Adipocyte (in vitro differentiated cells): Measurements from ENCODE around the gene PIP5K1B.

Experiments used
- DNase-seq: peaks from one replicate; pipeline ENCODE4 v3.0.0-alpha.2; 2015; ENCODE audit warnings: low read depth
- H3K27me3 ChIP-seq: replicated peaks from 2 replicates; pipeline ENCODE4 v1.7.0; 2013; ENCODE audit warnings: mild to moderate bottlenecking, low read length, moderate library complexity; ENCODE audit not compliant: control insufficient read depth, insufficient read depth
- H3K36me3 ChIP-seq: 2 replicates; pipeline ENCODE4 v1.7.0; 2013; ENCODE audit warnings: low read length, mild to moderate bottlenecking, moderate library complexity; ENCODE audit not compliant: control insufficient read depth, insufficient read depth, severe bottlenecking
- H3K4me1 ChIP-seq: 2 replicates; pipeline ENCODE4 v1.7.0; 2013; ENCODE audit warnings: mild to moderate bottlenecking, low read length, moderate library complexity; ENCODE audit not compliant: control insufficient read depth, insufficient read depth
- H3K4me3 ChIP-seq: 2 replicates; pipeline ENCODE4 v1.7.0; 2013; ENCODE audit warnings: mild to moderate bottlenecking, low read length, moderate library complexity
- H3K9ac ChIP-seq: 2 replicates; pipeline ENCODE4 v1.7.0; 2013; ENCODE audit warnings: mild to moderate bottlenecking, low read length, moderate library complexity
- H3K9me3 ChIP-seq: 2 replicates; pipeline ENCODE4 v1.7.0; 2013; ENCODE audit warnings: mild to moderate bottlenecking, low read length, moderate library complexity; ENCODE audit not compliant: control insufficient read depth

The PIP5K1B gene

DNA sequence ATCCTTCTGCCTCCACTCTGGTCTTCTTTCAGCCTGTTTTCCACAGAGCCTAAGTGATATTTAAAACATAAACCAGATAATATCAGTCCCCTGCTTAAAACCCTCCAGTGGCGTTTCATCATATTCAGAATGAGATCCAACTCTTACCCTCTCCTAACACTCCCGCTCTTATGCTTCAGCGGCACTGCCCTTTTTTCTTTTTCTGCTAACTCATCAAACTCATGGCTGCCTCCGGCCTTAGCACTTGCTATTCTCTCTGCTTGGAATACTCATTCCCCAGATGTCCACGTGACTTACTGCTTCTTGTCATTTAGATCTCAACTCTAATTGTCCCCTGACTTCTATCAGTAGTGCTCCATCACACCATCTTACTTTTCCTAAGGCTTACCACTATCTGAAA, 73.6 kb downstream of the PIP5K1B start:
- Histone ChIP-seq H3K9ac (no peak overlapping the region), H3K9me3 (no peaks in the 10 kb centered on the region), H3K27me3 (no peaks in the 10 kb centered on the region), H3K4me1 (peaks cover 35% of the 10 kb centered on the region), H3K4me3 (no peak overlapping the region), H3K36me3 (no peaks in the 10 kb centered on the region)
- DNase-seq, result no peak

DNA sequence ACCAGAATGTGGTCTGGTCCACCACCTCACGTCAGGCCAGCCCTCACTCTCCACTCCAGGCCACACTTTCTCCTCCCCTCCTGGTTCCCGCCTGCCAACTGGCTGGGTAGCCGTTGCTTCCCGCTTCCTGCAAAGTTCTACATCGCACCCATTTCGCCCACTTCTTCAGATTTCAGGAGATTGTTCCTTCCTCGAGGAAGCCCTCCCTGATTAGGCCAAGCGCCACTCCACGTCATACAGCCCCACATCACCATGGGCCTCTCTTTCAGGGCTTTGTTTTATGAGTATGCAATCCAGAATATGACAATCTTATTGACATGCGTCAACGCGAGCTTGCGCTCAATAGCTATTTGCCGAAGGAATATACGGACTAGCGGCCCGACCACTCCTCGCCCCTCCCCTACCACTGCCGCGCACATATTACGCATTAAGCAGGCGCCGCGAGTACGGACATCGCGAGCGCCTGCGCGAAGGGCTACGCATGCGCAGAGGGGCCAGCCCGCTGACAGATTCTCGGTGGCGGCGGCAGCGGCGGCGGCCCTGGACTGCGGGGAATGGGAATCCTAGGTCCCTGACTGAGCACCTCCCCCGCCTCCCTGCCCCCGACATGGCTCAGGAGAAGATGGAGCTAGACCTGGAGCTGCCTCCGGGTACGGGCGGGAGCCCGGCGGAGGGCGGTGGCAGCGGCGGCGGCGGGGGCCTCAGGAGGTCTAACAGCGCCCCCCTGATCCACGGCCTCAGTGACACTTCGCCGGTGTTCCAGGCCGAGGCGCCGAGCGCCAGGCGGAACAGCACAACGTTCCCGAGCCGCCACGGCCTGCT, 74.7 kb downstream of the PIP5K1B start:
- Histone ChIP-seq H3K9me3 (no peaks in the 10 kb centered on the region), H3K27me3 (no peaks in the 10 kb centered on the region), H3K9ac (peak overlapping the region; percentile 99), H3K36me3 (no peaks in the 10 kb centered on the region), H3K4me1 (peaks cover 38% of the 10 kb centered on the region), H3K4me3 (peak overlapping the region; percentile 95)
- DNase-seq, result peak; percentile 98

DNA sequence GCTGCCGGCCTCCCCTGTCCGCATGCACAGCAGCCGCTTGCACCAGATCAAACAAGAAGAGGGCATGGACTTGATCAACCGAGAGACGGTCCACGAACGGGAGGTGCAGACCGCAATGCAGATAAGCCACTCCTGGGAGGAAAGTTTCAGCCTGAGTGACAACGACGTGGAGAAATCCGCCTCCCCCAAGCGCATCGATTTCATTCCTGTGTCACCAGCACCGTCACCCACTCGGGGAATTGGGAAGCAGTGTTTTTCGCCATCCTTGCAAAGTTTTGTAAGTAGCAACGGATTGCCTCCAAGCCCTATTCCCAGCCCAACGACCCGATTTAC, 75.3 kb downstream of the PIP5K1B start:
- Histone ChIP-seq H3K9me3 (no peaks in the 10 kb centered on the region), H3K27me3 (no peaks in the 10 kb centered on the region), H3K36me3 (no peaks in the 10 kb centered on the region), H3K9ac (peak overlapping the region; percentile 99), H3K4me1 (peaks cover 38% of the 10 kb centered on the region), H3K4me3 (peak overlapping the region; percentile 95)
- DNase-seq, result no peak

DNA sequence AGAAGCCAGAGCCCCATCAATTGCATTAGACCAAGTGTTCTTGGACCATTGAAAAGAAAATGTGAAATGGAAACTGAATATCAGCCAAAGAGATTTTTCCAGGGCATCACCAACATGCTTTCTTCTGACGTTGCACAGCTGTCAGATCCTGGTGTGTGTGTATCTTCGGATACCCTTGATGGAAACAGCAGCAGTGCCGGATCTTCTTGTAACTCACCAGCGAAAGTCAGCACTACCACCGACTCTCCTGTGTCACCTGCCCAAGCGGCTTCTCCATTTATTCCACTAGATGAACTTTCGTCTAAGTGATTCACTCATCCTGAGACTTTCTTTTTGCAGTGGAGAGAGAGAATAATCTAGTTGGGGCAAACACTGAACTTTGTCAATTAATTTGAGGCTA, 75.7 kb downstream of the PIP5K1B start:
- H3K4me3 ChIP-seq, result peak overlapping the region; percentile 95

DNA sequence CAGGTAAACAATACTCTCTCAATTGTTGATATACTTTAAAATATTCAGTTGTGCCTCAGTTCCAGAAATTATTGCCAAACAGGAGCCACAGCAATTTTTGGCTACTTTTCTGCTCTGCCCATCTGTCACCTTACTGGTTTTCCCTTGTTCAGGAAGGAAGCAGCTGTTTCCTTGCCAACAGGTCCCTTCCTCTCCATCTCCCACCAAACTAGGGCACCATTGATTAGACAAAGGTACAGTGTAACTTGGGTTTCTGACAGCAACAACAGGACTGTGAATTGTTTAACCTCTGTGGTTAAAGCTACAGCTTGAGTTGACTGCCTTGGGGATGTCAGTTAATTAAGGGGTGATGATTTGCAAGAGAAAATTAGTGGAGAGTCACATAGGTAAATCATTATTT, 76.9 kb downstream of the PIP5K1B start:
- H3K4me1 ChIP-seq, result peaks cover 38% of the 10 kb centered on the region
- H3K27me3 ChIP-seq, result no peaks in the 10 kb centered on the region
- H3K4me3 ChIP-seq, result no peak overlapping the region
- no peaks in the 10 kb centered on the region for H3K36me3 ChIP-seq
- peak overlapping the region; percentile 34 for H3K9ac ChIP-seq
- no peak for DNase-seq
- no peaks in the 10 kb centered on the region for H3K9me3 ChIP-seq

More for the DNA sequence above, 75.7 kb downstream of the PIP5K1B start:
- Histone ChIP-seq H3K9ac (peak overlapping the region; percentile 99), H3K36me3 (no peaks in the 10 kb centered on the region), H3K9me3 (no peaks in the 10 kb centered on the region), H3K4me1 (peaks cover 38% of the 10 kb centered on the region), H3K27me3 (no peaks in the 10 kb centered on the region)
- DNase-seq, result no peak

DNA sequence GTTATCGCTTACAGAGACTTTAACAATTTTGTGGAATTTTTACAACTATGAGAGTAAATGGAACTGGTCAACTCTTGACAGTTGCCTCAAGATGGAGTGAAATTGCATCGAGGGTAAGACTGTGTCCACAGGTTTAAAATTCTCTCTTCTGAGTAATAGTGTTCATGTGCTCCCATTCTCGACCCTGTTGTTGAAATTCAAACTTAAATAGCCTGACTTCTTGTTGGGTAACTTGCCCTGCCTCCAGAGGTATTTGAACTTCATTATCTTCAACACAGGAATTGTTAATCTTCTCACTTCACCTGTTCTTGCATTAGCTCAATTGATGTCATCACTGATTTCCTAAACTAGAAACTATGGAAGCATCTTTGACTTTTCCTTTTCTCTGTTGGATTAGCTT, 77.5 kb downstream of the PIP5K1B start:
- Histone ChIP-seq H3K9me3 (no peaks in the 10 kb centered on the region), H3K4me1 (peaks cover 38% of the 10 kb centered on the region), H3K36me3 (no peaks in the 10 kb centered on the region), H3K9ac (no peak overlapping the region), H3K4me3 (no peak overlapping the region), H3K27me3 (no peaks in the 10 kb centered on the region)
- DNase-seq, result no peak

DNA sequence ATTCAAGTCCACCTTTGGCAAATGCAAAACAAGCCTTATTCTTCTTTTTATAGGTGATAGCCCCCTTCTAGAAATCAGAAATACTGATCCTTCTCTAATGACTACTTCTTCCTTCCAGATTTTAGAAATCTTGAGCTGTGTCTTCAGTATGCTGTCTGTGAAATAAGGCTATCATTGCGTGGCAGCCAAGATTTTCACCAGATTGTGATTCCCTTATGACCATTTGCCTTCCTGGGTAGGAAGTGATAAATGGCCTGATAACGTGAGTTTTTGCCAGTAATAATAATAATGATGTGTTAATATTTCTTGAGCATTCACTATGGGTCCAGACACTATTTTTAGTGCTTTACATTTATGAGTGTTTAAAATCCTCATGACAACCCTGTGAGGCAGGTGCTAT, 80.9 kb downstream of the PIP5K1B start:
- no peak overlapping the region for H3K4me3 ChIP-seq
- no peak overlapping the region for H3K9ac ChIP-seq
- no peaks in the 10 kb centered on the region for H3K9me3 ChIP-seq
- H3K36me3 ChIP-seq, result no peaks in the 10 kb centered on the region
- DNase-seq, result no peak
- H3K4me1 ChIP-seq, result peaks cover 29% of the 10 kb centered on the region
- no peaks in the 10 kb centered on the region for H3K27me3 ChIP-seq

DNA sequence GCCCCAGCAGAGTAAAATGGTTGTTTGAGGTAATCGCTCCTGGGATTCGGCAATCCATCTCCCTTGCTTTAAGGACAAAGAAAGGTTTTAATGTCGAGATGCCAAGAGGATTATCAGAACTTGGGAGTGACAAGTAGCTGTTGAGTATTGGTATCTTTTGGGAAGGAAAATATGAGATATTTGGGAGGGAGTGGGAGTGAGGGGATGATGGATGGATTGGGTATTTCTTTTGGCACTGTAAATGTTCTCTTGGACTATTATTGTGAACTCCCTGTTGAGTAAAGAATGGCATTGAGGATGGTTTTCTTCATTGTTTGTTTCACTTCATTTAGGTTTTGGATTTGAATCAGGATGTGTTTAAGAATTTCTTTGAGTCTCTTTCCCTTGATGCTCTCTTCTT, 86.1 kb downstream of the PIP5K1B start:
- H3K4me3 ChIP-seq, result no peak overlapping the region
- H3K9me3 ChIP-seq, result no peaks in the 10 kb centered on the region
- H3K9ac ChIP-seq, result no peak overlapping the region
- H3K4me1 ChIP-seq, result peaks cover 10% of the 10 kb centered on the region
- H3K36me3 ChIP-seq, result no peaks in the 10 kb centered on the region
- no peaks in the 10 kb centered on the region for H3K27me3 ChIP-seq
- no peak for DNase-seq

DNA sequence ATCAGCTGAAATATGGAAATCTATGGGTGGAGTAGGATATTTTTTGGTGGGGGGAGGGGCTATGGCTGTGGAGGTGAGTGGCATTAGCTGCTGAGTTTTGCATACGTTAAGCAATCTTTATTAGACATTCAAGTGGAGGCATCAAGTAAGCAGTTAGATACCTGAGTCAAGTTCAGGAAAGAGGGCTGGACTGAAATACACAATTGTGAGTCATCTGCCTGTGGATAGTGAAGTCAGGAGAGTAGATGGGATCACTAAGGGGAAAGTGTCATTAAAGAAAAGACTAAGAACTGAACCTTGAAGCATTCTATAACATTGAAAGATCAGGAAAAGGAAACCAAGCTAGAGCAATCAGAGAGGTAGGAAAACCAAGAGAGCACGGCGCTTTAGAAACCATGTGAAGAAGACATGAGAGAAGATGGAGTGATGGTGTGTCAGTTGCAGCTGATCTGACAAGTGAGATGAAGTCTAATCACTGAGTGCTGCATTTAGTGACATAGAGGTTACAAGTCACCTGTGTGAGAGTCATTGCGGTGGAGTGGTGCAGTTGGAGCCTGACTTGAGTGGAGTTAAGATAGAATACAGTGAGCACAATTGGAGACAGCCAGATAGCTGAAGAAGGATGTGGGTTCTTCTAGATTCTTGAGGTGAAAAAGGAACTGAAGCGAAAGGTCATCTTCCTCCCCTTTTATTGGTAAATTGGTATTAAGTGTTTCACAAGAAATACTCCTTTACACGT, 88.7 kb downstream of the PIP5K1B start:
- H3K4me3 ChIP-seq, result no peak overlapping the region
- DNase-seq, result no peak
- no peaks in the 10 kb centered on the region for H3K27me3 ChIP-seq
- H3K9me3 ChIP-seq, result no peaks in the 10 kb centered on the region
- H3K4me1 ChIP-seq, result peaks cover 10% of the 10 kb centered on the region
- H3K36me3 ChIP-seq, result no peaks in the 10 kb centered on the region
- H3K9ac ChIP-seq, result no peak overlapping the region

DNA sequence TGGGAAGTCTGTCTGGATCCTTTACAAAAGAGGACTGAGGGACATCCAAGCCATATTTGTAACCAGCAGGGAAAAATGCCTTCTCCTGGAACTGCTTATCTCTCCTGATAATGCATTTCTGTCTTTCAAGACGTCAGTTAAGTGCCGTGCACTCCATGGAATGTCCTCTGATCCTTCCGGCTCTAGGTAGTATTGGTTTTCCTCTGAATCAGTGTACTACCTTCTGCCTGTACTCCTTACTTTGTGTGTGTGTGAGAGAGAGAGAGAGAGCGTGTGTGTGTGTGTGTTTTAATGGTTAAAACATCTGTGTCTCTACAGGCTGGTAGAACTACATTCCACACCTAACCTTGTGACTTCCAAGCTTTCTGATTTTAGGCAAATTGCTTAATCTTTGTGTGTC, 89.9 kb downstream of the PIP5K1B start:
- Histone ChIP-seq H3K9me3 (no peaks in the 10 kb centered on the region), H3K36me3 (no peaks in the 10 kb centered on the region), H3K4me3 (peak overlapping the region; percentile 52), H3K9ac (peak overlapping the region; percentile 61), H3K4me1 (peaks cover 10% of the 10 kb centered on the region), H3K27me3 (no peaks in the 10 kb centered on the region)
- DNase-seq, result no peak

DNA sequence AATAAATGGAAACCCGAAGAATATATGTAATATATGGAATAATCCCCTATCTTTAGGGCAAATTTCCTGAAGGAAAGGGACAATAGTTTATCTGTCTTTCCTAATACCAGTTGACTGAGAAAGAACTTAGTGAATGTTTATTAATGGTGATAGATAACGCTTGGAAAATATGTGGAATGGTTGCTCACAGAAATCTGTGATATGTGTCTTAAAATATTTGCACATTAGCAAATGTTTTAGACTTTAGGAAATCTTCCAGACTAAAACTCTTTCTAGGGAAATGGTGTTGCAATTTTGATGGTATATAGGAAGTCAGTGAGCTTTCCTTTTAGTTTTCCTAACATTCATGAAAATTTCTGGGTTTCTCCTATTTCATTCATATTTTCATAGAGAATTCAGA, 90.4 kb downstream of the PIP5K1B start:
- Histone ChIP-seq H3K4me1 (peaks cover 10% of the 10 kb centered on the region), H3K4me3 (peak overlapping the region; percentile 52)
- DNase-seq, result no peak

More for the DNA sequence above, 90.4 kb downstream of the PIP5K1B start:
- H3K9me3 ChIP-seq, result no peaks in the 10 kb centered on the region
- no peak overlapping the region for H3K9ac ChIP-seq
- no peaks in the 10 kb centered on the region for H3K36me3 ChIP-seq
- no peaks in the 10 kb centered on the region for H3K27me3 ChIP-seq
